Erythroblast (primary cell): ENCODE results near the gene PDCD1.

Experiments
- GATA1 ChIP-seq: IDR thresholded peaks from 2 replicates; pipeline ENCODE4 v1.6.1; 2011; ENCODE audit warnings: low read depth, mild to moderate bottlenecking, control low read depth, low read length, moderate library complexity
- POLR2A ChIP-seq: IDR thresholded peaks from 2 replicates; pipeline ENCODE4 v1.6.1; 2011; ENCODE audit warnings: mild to moderate bottlenecking, low read length

DNA sequence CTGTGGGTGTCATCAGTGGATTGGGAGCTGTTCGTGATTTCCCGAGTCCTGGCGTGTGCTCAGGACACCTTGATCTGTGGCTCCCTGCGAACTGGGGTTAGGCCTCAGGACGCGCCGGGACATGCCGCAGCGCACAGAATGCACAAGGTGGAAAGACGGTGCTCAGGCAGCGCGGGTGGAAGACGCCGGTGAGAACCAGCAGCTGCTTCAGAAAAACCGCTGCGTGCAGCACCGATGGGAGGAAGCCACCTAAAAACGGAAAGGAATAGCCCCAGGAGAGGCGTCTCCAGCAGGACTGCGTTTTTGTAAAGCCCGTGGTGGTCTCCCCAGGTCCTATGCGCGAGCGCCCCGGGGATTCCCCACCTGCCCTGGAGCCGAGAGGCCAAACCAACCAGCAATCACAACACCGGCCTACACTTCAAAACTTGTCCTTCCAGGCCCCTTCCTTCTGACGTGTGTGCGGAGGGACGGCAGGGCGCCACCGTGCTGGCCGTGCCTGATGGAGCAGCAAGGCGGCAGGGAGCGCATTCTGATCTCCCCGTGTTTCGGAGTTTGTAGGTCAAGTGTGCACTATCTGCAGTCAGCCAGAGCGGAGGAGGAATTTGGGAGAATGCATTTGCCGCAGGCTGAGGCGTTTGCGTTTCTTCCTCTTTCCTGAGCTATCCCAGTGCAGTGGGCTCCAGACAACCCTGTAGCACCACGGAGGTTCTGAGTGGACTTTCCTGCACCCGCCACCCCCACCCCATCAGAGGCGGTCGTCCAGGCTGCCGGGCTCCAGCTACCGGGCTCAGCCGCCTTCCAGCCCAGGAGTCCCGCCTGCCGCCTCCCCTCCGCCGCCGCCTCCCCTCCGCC is 43.0 kb upstream of the PDCD1 start:
- TF ChIP-seq POLR2A, result no peak
- no peak for TF ChIP-seq GATA1
